HG03571 (cell line): Measurements from ENCODE around the gene ERC1.
"Not testable (repeated sequence)": the region's sequence is repeated elsewhere in the genome, so short reads cannot be mapped to it uniquely, and the experiment has no call there.

Experiments used
- ATAC-seq: cut with Tn5 transposase; IDR thresholded peaks from one replicate; pipeline ENCODE4 v1.9.1; 2021; ENCODE audit not compliant: unreplicated experiment

Gene ERC1

DNA sequence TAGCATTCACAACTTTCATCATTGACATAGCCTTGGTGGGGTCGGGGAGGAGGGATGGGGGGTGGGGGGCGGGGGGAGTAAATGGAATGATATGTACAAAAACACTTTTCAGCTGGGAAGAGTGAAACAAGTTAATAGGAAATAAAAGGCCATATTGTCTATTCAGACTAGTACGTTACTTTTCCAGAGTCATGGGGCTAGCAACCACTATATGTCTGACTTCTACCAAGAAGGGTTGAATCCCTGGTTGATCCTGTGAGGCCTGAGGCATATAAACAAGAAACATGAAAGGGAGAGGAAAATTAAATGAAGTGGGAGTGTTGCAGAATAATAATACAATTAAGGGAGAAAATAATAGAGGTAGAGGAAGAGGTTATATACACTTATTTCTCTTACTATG is 225.5 kb downstream of the ERC1 start:
- no peak for ATAC-seq

DNA sequence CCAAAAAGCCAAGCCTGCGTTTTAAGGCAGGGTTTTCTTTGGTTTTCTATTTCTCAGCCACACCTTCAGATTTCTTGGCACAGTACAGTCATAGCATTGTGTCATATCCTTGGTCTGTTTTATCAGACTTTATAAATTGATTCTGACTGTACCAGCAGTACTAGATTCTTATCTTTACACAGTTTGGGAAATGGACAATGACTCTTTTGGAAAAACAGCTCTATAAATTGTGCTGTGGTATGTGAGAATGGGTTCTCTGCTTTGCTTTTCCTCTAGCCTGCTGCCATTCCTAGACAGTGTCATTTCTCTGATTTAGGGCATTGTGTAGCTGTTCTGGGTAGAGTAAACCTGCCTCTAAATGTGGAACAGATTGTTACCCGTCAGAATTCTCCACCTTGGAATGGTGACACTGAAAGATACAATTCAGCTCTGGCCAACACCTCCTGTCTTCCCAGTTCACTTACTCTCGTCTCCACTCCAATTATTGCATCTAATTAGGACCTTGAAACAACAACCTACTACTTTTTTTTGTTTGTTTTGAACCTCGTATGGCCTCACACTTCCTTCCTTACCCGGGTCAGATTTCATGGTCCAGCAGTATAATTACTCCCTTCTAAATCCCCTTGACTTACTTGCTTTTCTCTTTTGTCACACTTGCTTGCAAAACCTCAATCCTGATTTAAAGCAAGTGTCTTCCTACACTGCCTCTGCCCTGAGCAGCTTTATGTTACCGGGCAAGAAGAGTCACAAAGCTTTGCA is 226.3 kb downstream of the ERC1 start:
- no peak for ATAC-seq

DNA sequence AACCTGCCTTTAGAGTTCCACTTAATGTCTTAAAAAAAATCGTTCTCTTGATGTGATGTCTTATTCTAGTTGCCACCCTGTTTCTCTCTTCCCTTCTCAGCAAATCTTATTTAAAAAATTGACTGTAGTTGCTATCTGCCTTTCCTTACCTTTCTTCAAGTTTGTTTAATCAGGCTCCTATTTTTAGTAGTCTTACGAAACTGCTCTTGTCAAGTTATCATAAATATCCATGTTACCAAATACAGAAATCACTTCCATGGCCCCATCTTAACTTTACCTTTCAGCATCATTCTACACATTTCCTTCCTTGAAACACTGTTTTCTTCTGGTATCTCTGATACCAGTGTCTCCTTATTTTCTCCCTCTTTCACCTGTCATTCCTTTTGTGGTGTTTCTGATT is 227.3 kb downstream of the ERC1 start:
- ATAC-seq = no peak

GRCh38 chr12:1220127-1221092 is 229.4 kb downstream of the ERC1 start:
- ATAC-seq = no peak

GRCh38 chr12:1222858-1223639 is 232.0 kb downstream of the ERC1 start:
- no peak for ATAC-seq

DNA sequence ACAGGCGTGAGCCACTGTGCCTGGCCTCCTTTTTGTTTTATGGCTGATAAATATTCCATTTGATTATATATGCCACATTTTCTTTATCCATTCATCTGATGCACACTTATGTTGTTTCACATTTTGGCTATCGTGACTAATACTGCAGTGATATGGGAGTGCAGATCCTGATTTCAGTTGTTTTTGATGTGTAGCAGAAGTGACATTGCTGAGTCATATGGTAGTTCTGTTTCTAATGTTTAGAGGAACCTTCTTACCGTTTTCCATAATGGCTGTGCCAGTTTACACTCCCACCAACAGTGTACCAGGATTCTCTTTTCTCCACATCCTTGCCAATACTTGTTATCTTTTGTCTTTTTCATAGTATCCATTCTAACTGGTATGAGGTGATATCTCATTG is 235.9 kb downstream of the ERC1 start:
- no peak for ATAC-seq

- ATAC-seq = no peak
These were observed 243.1 kb downstream of the ERC1 start for GRCh38 chr12:1234073-1234472.

DNA sequence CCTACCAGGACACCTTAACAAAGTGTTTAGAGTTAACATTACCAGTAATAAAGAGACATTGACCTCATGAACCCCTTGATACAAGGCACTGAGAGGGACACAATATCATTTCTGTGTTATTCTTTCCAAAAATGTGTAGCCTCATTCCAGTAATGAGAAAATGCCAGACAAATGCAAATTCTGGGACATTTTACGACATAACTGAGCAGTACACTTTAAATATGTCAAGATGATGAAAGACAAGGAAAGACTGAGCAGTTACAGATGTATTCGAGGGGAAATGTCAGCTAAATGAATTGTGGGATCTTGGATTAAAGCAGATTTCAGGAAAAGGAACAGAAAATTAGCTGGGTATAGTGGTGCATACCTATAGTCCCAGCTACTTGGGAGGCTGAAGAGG is 255.6 kb downstream of the ERC1 start:
- ATAC-seq = no peak

DNA sequence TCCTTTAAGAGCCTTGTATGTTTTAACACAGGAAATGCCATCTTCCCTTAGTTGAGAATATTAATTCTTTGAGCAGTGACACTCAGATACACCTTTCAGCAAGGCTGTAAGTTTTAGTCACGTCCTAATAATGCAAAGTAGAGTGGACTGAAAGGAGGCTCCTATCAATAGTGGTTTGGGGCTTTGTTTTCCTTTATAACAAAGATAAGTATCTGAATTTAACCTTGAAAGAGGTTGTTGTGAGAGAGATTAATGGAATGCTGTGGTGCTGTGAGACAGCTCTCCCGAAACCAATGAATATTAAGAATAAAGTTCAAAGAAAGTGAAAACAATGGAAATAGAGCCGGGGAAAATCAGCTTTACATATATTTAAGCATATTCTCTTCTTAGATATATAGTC is 259.6 kb downstream of the ERC1 start:
- no peak for ATAC-seq

- no peak for ATAC-seq
These were observed 261.7 kb downstream of the ERC1 start for GRCh38 chr12:1252758-1253157.

GRCh38 chr12:1255125-1255524 is 264.1 kb downstream of the ERC1 start:
- not testable (repeated sequence) for ATAC-seq

- ATAC-seq = not testable (repeated sequence)
These were observed 264.8 kb downstream of the ERC1 start for GRCh38 chr12:1255854-1256253.

- no peak for ATAC-seq
These were observed 265.3 kb downstream of the ERC1 start for GRCh38 chr12:1256285-1256684.

GRCh38 chr12:1256991-1257390 is 266.0 kb downstream of the ERC1 start:
- ATAC-seq = no peak

DNA sequence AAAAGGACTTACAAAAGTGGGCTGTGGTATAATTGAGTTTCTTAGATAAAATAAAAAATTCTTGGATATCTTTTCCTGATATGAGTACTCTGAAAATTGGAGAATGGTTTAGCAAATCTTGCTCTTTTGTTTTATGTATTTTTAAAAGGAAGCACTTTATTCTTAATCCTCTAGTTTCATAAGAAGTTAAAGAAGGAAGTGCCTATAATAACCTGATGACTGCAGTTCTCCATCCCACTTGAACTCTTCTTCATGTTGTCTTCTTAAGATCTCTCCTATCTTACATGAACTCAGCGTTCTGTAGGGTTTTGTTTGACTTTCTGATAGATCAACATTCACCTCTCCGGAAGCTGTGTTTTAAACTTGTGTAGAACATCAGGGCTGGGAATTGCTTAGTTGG is 271.0 kb downstream of the ERC1 start:
- no peak for ATAC-seq

DNA sequence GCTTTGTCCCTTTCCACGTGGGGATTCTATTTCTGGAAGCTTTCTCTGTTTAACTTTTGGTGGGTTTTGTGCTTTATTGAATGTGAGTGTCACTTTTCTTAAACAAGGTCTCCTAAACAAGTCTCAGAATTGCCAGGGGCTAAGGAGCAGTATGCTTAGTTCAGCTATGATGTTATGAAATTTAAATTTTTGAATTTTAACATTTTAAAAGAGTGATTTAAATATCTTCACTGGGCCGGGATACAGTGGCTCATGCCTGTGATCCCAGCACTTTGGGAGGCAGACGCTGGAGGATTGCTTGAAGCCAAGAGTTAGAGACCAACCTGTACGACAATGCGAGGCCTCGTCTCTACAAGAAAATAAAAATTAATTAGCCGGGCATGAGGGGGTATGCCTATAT is 276.2 kb downstream of the ERC1 start:
- no peak for ATAC-seq

- no peak for ATAC-seq
These were observed 281.1 kb downstream of the ERC1 start for GRCh38 chr12:1272142-1272541.

GRCh38 chr12:1273051-1273450 is 282.0 kb downstream of the ERC1 start:
- no peak for ATAC-seq

DNA sequence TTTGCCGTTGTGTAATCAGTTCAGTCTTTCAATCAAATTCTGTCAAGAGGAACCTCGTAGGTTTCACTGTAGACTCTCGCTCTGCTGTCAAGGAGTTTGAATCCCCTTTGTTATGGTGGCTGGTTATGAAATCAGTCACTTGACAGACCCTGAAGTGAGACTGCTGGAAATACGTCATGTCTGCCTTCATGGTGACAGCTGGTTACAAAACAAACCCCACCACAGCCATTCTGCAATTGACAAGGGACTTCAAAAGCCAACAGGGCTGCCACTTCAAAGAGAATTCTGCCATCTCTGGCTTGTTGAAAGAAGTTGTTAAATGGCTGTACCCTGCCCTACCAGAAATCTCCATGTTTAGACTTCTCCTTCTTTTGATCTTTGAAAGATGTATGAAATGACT is 286.9 kb downstream of the ERC1 start:
- no peak for ATAC-seq

DNA sequence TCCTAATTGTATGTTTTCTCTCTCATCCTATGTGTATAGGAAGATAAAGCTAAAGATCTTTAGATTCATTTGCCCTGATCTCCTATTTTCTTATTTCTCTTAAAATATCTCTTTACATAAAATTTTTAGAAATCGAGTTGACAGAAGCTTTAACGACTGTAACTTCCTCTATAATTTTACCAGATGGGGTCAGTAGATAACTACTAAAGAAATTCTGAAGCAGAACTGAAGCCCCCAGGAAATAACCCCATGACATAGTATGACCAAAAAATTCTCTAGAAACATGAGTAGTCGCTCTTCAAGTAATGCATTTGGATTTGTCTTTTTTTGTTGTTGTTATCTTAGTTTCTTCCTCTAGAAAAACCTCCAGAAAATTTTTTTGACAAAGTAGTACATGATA is 288.0 kb downstream of the ERC1 start:
- ATAC-seq = no peak

DNA sequence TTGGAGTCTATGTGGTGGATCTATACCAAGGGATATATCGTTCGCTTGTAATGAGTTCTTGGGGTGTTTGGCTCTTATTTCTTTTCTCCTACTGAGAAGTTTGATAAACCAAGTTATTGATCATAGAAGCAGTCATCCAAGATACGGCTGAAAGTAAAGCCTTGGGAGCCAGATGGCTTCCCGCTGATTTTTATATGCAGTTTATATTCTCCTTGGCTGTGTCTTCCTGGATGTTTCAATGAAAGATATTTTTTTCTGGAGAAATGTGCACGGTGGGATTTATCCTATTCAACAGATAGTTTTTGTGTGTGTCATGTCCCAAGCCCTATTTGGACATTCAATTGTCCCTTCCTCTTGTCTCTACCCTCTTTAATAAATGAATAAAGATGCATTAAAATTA is 289.0 kb downstream of the ERC1 start:
- no peak for ATAC-seq
